GM23248 (cell line): ENCODE data around the gene SNX9.

ENCODE experiments used
- EZH2 ChIP-seq: fragments of 200-600 bp; sonication (generic); IDR thresholded peaks from 2 replicates; pipeline ENCODE4 v1.6.1; 2018; ENCODE audit warnings: antibody characterized with exemption, mild to moderate bottlenecking; ENCODE audit not compliant: insufficient read depth, poor library complexity, severe bottlenecking
- EZH2phosphoT487 ChIP-seq: fragments of 200-600 bp; sonication (generic); IDR thresholded peaks from 2 replicates; pipeline ENCODE4 v1.6.1; 2018; ENCODE audit warnings: antibody characterized with exemption, moderate library complexity, mild to moderate bottlenecking, low read depth; ENCODE audit not compliant: insufficient read depth

DNA sequence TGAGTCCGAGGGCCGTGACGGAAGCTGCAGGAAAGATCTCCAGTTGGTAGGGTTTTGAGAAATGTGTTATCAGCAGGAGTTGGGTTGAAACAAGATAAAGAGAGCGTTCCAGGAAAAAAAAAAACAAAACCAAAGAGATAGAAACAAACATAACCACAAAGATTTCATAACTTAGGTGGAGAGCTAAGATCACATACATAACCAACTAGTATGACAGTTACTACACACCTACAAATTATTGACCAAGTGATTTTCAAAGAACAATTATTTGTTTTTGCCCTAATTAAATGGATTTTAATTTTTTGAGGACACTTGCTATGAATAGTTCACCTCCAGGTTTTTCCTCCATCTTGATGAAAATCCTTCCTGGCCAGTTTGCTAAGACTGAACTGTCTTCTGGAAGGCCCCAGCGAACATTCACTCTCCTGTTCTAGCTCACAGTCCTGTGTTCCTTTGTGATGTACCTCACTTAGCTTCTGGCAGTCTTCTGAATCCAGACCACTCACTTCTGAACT, 69.4 kb downstream of the SNX9 start:
- TF ChIP-seq EZH2, result no peak
- no peak for TF ChIP-seq EZH2phosphoT487
